Activated naive CD8-positive, alpha-beta T cell treated with anti-CD3 and anti-CD28 coated beads, Interleukin-2, amount 50 U/mL, for 24 hours (primary cell): Measurements from ENCODE around the gene ANO8.
"Not testable (repeated sequence)": the region's sequence is repeated elsewhere in the genome, so short reads cannot be mapped to it uniquely, and the experiment has no call there.

ENCODE experiments used
- ATAC-seq: fragments of 150-1000 bp; cut with Tn5 transposase; one replicate; pipeline ENCODE4 v1.10.0; 2021
- DNase-seq: peaks from one replicate; pipeline ENCODE4 v3.0.0; 2021
- H3K27ac Mint-ChIP-seq: one replicate; pipeline ENCODE4 v1.8.0; 2021; ENCODE audit warnings: mild to moderate bottlenecking, mixed read lengths
- H3K27me3 Mint-ChIP-seq: one replicate; pipeline ENCODE4 v1.8.0; 2021; ENCODE audit warnings: mixed read lengths
- H3K36me3 Mint-ChIP-seq: one replicate; pipeline ENCODE4 v1.8.0; 2021; ENCODE audit warnings: low read depth, mixed read lengths
- H3K4me1 Mint-ChIP-seq: one replicate; pipeline ENCODE4 v1.8.0; 2021; ENCODE audit warnings: mixed read lengths
- H3K4me3 Mint-ChIP-seq: one replicate; pipeline ENCODE4 v1.8.0; 2021; ENCODE audit warnings: mild to moderate bottlenecking, moderate library complexity, mixed read lengths
- H3K9me3 Mint-ChIP-seq: one replicate; pipeline ENCODE4 v1.8.0; 2021; ENCODE audit warnings: mixed read lengths

The ANO8 gene

GRCh38 chr19:17296976-17297375 is 37.7 kb downstream of the ANO8 start:
- peaks cover 16% of the 10 kb centered on the region for H3K4me1 Mint-ChIP-seq
- ATAC-seq, result no peak
- H3K27me3 Mint-ChIP-seq, result no peaks in the 10 kb centered on the region
- peaks cover 16% of the 10 kb centered on the region for H3K36me3 Mint-ChIP-seq
- H3K4me3 Mint-ChIP-seq, result no peak overlapping the region
- no peaks in the 10 kb centered on the region for H3K9me3 Mint-ChIP-seq
- DNase-seq, result no peak
- no peak overlapping the region for H3K27ac Mint-ChIP-seq

- Mint-ChIP-seq H3K27me3 (no peaks in the 10 kb centered on the region), H3K27ac (peak overlapping the region; percentile 59), H3K4me3 (no peak overlapping the region), H3K36me3 (peaks cover 16% of the 10 kb centered on the region), H3K9me3 (no peaks in the 10 kb centered on the region), H3K4me1 (peaks cover 19% of the 10 kb centered on the region)
- no peak for DNase-seq
- no peak for ATAC-seq
Measured at GRCh38 chr19:17296273-17296672, 38.4 kb downstream of the ANO8 start.

- DNase-seq, H3K9me3 Mint-ChIP-seq, ATAC-seq, H3K4me3 Mint-ChIP-seq, H3K27me3 Mint-ChIP-seq, H3K27ac Mint-ChIP-seq: not testable (repeated sequence)
- peaks cover 16% of the 10 kb centered on the region for H3K36me3 Mint-ChIP-seq
- peaks cover 19% of the 10 kb centered on the region for H3K4me1 Mint-ChIP-seq
Measured at GRCh38 chr19:17295551-17295950, 39.1 kb downstream of the ANO8 start.

GRCh38 chr19:17294051-17294891 is 40.4 kb downstream of the ANO8 start:
- no peak overlapping the region for H3K4me3 Mint-ChIP-seq
- DNase-seq (peak; percentile 76), ATAC-seq (no peak)
- H3K36me3 Mint-ChIP-seq, result peaks cover 16% of the 10 kb centered on the region
- H3K9me3 Mint-ChIP-seq, result no peaks in the 10 kb centered on the region
- no peak overlapping the region for H3K27ac Mint-ChIP-seq
- H3K4me1 Mint-ChIP-seq, result peaks cover 19% of the 10 kb centered on the region
- H3K27me3 Mint-ChIP-seq, result no peaks in the 10 kb centered on the region

GRCh38 chr19:17293605-17294004 is 41.0 kb downstream of the ANO8 start:
- ATAC-seq, result no peak
- Mint-ChIP-seq H3K27me3 (no peaks in the 10 kb centered on the region), H3K36me3 (peaks cover 13% of the 10 kb centered on the region), H3K27ac (no peak overlapping the region), H3K4me3 (no peak overlapping the region), H3K4me1 (peaks cover 19% of the 10 kb centered on the region), H3K9me3 (no peaks in the 10 kb centered on the region)
- DNase-seq, result no peak

- H3K36me3 Mint-ChIP-seq, result peaks cover 8% of the 10 kb centered on the region
- H3K9me3 Mint-ChIP-seq, result no peaks in the 10 kb centered on the region
- peak overlapping the region; percentile 89 for H3K4me3 Mint-ChIP-seq
- peaks cover 19% of the 10 kb centered on the region for H3K4me1 Mint-ChIP-seq
- peak overlapping the region; percentile 81 for H3K27ac Mint-ChIP-seq
- ATAC-seq, result peak; percentile 96
- peak; percentile 90 for DNase-seq
- H3K27me3 Mint-ChIP-seq, result no peaks in the 10 kb centered on the region
Measured at GRCh38 chr19:17292301-17293074, 42.2 kb downstream of the ANO8 start.

GRCh38 chr19:17289489-17289888 is 45.2 kb downstream of the ANO8 start:
- no peak overlapping the region for H3K27ac Mint-ChIP-seq
- peaks cover 15% of the 10 kb centered on the region for H3K36me3 Mint-ChIP-seq
- H3K4me1 Mint-ChIP-seq, result peaks cover 10% of the 10 kb centered on the region
- no peaks in the 10 kb centered on the region for H3K27me3 Mint-ChIP-seq
- H3K9me3 Mint-ChIP-seq, result no peaks in the 10 kb centered on the region
- DNase-seq (peak; percentile 72), ATAC-seq (no peak)
- no peak overlapping the region for H3K4me3 Mint-ChIP-seq

- Mint-ChIP-seq H3K4me3 (no peak overlapping the region), H3K27me3 (no peaks in the 10 kb centered on the region), H3K36me3 (peaks cover 20% of the 10 kb centered on the region), H3K9me3 (no peaks in the 10 kb centered on the region), H3K4me1 (peaks cover 5% of the 10 kb centered on the region), H3K27ac (no peak overlapping the region)
- ATAC-seq, result no peak
- no peak for DNase-seq
Measured at GRCh38 chr19:17286752-17287151, 47.9 kb downstream of the ANO8 start.

- no peaks in the 10 kb centered on the region for H3K27me3 Mint-ChIP-seq
- H3K36me3 Mint-ChIP-seq, result peaks cover 20% of the 10 kb centered on the region
- DNase-seq (no peak), ATAC-seq (no peak)
- H3K9me3 Mint-ChIP-seq, result no peaks in the 10 kb centered on the region
- peaks cover 8% of the 10 kb centered on the region for H3K4me1 Mint-ChIP-seq
- no peak overlapping the region for H3K27ac Mint-ChIP-seq
- no peak overlapping the region for H3K4me3 Mint-ChIP-seq
Measured at GRCh38 chr19:17286263-17286662, 48.4 kb downstream of the ANO8 start.

- no peaks in the 10 kb centered on the region for H3K9me3 Mint-ChIP-seq
- ATAC-seq (no peak), DNase-seq (no peak)
- no peaks in the 10 kb centered on the region for H3K27me3 Mint-ChIP-seq
- H3K27ac Mint-ChIP-seq, result no peak overlapping the region
- peaks cover 10% of the 10 kb centered on the region for H3K4me1 Mint-ChIP-seq
- peaks cover 20% of the 10 kb centered on the region for H3K36me3 Mint-ChIP-seq
- H3K4me3 Mint-ChIP-seq, result no peak overlapping the region
Measured at GRCh38 chr19:17285415-17286135, 49.1 kb downstream of the ANO8 start.

- H3K27me3 Mint-ChIP-seq, result no peaks in the 10 kb centered on the region
- H3K36me3 Mint-ChIP-seq, result peaks cover 22% of the 10 kb centered on the region
- H3K27ac Mint-ChIP-seq, result no peak overlapping the region
- H3K4me3 Mint-ChIP-seq, result peak overlapping the region; percentile 40
- peaks cover 10% of the 10 kb centered on the region for H3K4me1 Mint-ChIP-seq
- ATAC-seq, result no peak
- no peaks in the 10 kb centered on the region for H3K9me3 Mint-ChIP-seq
- DNase-seq, result no peak
Measured at GRCh38 chr19:17283504-17283996, 51.1 kb downstream of the ANO8 start.

- peaks cover 10% of the 10 kb centered on the region for H3K4me1 Mint-ChIP-seq
- no peaks in the 10 kb centered on the region for H3K9me3 Mint-ChIP-seq
- H3K4me3 Mint-ChIP-seq, result peak overlapping the region; percentile 90
- no peaks in the 10 kb centered on the region for H3K27me3 Mint-ChIP-seq
- H3K36me3 Mint-ChIP-seq, result peaks cover 22% of the 10 kb centered on the region
- H3K27ac Mint-ChIP-seq, result peak overlapping the region; percentile 80
- DNase-seq, result peak; percentile 89
- peak; percentile 86 for ATAC-seq
Measured at GRCh38 chr19:17282488-17283125, 52.0 kb downstream of the ANO8 start.

GRCh38 chr19:17281391-17282304 is 53.0 kb downstream of the ANO8 start, which contains the start of gene ANKLE1:
Gene ANKLE1, plus strand, starts transcription at chr19:17281901. Its CDS starts 20 bp downstream, at chr19:17281921.
- H3K9me3 Mint-ChIP-seq, result no peaks in the 10 kb centered on the region

More at GRCh38 chr19:17281391-17282304, 53.0 kb downstream of the ANO8 start, which contains the start of gene ANKLE1:
- DNase-seq, result peak; percentile 84
- Mint-ChIP-seq H3K36me3 (peaks cover 24% of the 10 kb centered on the region), H3K27me3 (no peaks in the 10 kb centered on the region), H3K27ac (peak within 1 kb of the TSS; percentile 80), H3K4me1 (peaks cover 10% of the 10 kb centered on the region), H3K4me3 (peak within 1 kb of the TSS; percentile 90)
- peak; percentile 63 for ATAC-seq
